Stimulated activated memory B cell treated with anti-CD40 and anti-IgM and Interleukin-4, amounts not matched to agents 10 μg/mL and 1 μg/mL and 100 μg/mL, for 72 hours (primary cell): ENCODE data around the gene BTN1A1.
"Not testable (repeated sequence)": the region's sequence is repeated elsewhere in the genome, so short reads cannot be mapped to it uniquely, and the experiment has no call there.

Experiments used
- ATAC-seq: fragments of 150-1000 bp; cut with Tn5 transposase; 2 replicates; pipeline ENCODE4 v1.10.0; 2021
- H3K27ac Mint-ChIP-seq: one replicate; pipeline ENCODE4 v1.8.0; 2022; ENCODE audit warnings: mild to moderate bottlenecking, mixed read lengths
- H3K27me3 Mint-ChIP-seq: one replicate; pipeline ENCODE4 v1.8.0; 2022; ENCODE audit warnings: mixed read lengths
- H3K36me3 Mint-ChIP-seq: one replicate; pipeline ENCODE4 v1.8.0; 2022; ENCODE audit warnings: mixed read lengths
- H3K4me1 Mint-ChIP-seq: one replicate; pipeline ENCODE4 v1.8.0; 2022; ENCODE audit warnings: mixed read lengths
- H3K4me3 Mint-ChIP-seq: one replicate; pipeline ENCODE4 v1.8.0; 2022; ENCODE audit warnings: mild to moderate bottlenecking, moderate library complexity, mixed read lengths
- H3K9me3 Mint-ChIP-seq: one replicate; pipeline ENCODE4 v1.8.0; 2022; ENCODE audit warnings: mixed read lengths

Gene BTN1A1

DNA sequence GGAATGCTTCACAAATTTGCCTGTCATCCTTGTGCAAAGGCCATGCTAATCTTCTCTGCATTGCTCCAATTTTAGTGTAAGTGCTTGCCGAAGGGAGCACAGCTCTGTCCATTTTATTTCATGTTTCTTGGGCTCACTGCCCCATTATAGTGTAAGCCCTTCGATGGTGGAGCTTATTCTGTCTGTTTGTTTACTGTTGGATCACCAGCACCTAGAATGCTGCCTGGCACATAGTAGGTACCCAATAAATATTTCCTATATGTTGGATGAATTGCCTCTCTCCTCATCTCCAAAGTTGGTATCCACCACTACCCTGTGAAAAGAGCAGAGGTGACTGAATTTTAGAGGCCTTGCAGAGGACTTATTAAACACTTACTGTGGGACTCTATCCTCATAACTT lies 19.3 kb downstream of the BTN1A1 start:
- no peak for ATAC-seq
- peaks cover 37% of the 10 kb centered on the region for H3K4me1 Mint-ChIP-seq
- H3K9me3 Mint-ChIP-seq, result no peaks in the 10 kb centered on the region
- no peak overlapping the region for H3K4me3 Mint-ChIP-seq
- no peak overlapping the region for H3K27ac Mint-ChIP-seq
- H3K27me3 Mint-ChIP-seq, result no peaks in the 10 kb centered on the region
- H3K36me3 Mint-ChIP-seq, result peaks cover under 1% of the 10 kb centered on the region

DNA sequence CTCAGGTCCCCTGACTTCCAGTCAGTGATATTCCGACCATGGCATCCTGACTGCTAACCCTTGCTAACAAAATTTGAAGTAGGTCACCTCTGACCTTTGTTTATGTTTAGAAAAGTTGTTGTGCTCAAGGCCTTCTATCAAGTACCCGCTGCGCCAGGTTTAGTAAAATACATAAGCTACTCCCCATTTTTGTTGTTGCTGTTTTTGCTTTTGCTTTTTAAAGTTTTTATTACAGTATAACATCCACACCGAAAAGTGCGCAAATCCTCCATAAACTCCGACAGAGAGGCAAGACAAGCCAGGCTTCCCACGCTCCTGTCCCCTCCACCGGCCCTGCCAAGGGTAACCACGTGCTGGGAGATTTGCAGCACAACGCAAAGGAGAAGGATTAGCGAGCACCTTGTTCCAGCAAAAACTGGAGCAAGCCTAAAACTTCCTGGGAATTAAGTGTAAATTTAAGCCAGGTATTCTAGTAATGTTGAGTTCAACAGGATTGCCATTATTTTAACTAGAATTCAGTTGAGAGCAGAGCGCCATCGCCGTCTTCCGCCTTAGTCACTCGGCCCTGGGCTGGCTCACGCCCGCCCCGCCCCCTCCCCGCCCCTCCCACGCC lies 20.2 kb downstream of the BTN1A1 start:
- peak overlapping the region; percentile 81 for H3K4me3 Mint-ChIP-seq
- peak overlapping the region; percentile 96 for H3K27ac Mint-ChIP-seq
- ATAC-seq, result peak; percentile 11
- no peaks in the 10 kb centered on the region for H3K27me3 Mint-ChIP-seq
- peaks cover 5% of the 10 kb centered on the region for H3K36me3 Mint-ChIP-seq
- H3K9me3 Mint-ChIP-seq, result no peaks in the 10 kb centered on the region
- H3K4me1 Mint-ChIP-seq, result peaks cover 42% of the 10 kb centered on the region

DNA sequence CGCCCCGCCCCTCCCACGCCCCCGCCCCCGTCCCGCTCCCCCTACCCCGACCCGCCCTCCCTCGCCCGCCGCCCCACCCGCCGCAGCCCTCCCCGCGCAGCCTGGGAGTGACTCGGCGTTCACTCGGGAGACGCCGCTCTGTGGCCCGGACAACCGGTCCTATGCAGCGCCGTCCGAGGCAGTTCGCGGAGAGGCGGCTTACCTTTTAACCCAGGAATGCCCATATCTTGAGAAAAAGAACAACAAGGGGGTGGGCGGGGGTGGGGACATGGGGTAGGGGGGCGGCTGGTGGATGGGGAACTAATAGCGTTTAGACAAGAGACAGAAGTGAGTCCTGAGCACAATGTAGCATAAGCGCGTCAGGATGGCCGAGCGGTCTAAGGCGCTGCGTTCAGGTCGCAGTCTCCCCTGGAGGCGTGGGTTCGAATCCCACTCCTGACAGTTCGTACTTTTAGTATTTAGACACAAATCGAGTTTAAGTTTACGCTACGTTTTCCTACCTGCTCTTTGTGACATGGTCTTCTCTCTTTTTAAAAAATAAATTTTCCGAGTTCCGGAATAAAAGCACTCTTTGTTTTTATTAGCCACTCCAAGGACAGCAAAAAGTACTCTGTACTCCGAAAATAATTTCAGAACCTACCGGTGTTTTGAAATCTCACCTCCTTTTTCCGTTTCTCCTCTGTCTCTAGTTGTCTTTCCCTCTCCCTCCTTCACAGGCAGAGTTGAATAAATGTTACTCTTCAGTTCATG lies 20.9 kb downstream of the BTN1A1 start:
- Mint-ChIP-seq H3K4me3 (peak overlapping the region; percentile 91), H3K4me1 (peaks cover 42% of the 10 kb centered on the region), H3K27ac (peak overlapping the region; percentile 96), H3K27me3 (no peaks in the 10 kb centered on the region), H3K9me3 (no peaks in the 10 kb centered on the region), H3K36me3 (peaks cover 5% of the 10 kb centered on the region)
- ATAC-seq, result peak; percentile 89

DNA sequence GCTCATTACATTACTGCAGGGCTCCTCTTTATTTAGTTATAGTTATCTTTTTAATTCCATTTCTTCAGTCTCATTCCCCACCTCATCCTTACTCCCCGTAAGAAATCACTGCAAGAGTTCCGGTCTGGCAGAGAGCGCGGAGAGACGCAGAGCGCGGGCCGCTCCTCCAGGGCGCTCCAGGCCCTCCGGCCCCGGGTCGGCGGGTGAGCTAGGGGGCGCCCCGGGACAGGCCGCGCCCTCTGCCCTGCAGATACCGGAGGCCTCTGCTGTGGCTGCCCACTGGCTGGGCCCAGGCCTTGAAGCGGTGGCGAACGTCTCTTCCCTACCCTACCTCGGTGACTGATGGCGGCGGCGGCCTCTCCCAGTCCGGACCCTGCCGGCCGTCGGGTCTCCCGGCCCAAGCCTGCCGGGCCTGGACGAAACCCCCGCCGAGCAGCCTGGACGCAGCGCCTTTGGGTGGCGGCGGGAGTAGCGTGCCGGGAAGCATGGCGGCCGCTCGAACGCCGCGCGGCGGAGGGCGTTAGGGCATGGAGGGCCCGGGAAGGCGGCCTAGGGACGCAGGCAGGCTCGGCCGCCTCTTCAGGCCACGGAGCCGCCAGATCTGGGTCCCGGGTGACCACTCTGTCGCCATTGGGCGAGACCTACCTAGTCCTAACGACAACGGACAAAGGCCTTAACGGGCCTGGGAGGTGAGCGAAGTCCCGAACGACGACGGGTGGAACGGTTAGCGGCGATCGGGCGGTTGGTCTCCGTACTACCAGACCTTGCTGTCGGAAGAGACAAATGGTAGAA lies 21.7 kb downstream of the BTN1A1 start:
- peak; percentile 92 for ATAC-seq
- peak overlapping the region; percentile 96 for H3K27ac Mint-ChIP-seq
- H3K4me3 Mint-ChIP-seq, result peak overlapping the region; percentile 91
- H3K36me3 Mint-ChIP-seq, result peaks cover 5% of the 10 kb centered on the region
- no peaks in the 10 kb centered on the region for H3K9me3 Mint-ChIP-seq
- peaks cover 42% of the 10 kb centered on the region for H3K4me1 Mint-ChIP-seq
- H3K27me3 Mint-ChIP-seq, result no peaks in the 10 kb centered on the region

DNA sequence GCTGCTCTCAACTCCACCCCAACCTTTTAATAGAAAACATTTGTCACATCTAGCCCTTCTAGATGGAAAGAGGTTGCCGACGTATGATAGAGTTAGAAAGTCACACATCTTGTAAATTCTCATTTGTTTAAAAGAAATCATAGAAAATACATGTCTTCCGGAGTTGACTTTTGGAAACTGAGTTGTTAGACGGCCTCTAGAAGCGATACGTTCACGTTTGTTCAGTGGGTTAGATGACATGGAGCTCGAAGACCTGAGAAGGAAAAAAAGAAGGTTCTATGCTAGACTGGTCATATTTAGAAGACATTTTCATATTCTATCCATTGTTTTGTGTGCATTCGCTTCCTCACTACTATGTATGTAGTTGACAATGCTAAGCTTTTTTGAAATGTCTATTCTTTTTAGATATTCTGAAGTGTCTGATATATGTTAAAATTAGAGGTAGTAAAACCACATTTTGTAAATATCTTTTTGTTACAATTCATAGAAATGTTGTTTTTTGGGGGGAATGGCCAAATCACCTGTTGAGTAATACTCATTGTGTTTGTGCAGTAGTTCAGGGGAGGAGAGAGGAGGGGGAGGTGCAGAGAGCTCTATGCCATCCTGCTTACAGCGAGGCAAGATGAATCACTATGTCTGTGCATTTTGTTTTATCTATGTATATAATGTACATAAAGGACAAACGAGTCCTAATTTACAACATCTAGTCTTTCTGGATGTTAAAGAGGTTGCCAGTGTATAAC lies 22.6 kb downstream of the BTN1A1 start:
- H3K27me3 Mint-ChIP-seq, H3K9me3 Mint-ChIP-seq, ATAC-seq, H3K36me3 Mint-ChIP-seq: not testable (repeated sequence)
- H3K4me1 Mint-ChIP-seq, result peaks cover 42% of the 10 kb centered on the region
- H3K27ac Mint-ChIP-seq, result peak overlapping the region; percentile 96
- peak overlapping the region; percentile 91 for H3K4me3 Mint-ChIP-seq

DNA sequence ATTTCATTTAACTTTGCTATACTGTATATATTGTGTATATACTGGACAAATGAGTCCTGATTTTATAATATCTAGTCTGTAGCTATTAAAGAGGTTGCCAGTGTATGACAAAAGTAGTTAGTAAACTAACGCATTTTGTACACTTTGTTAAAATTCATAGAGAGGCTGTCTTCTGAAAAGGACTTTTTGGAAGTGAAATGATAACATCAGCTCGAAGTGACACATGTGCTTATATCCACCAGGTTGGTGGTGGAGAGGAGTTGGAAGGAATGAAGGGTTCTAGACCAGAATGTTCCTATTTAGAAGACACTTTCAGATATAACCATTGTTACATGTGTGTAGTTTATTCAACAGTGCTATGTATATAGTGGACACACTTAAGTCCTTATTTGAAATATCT lies 24.2 kb downstream of the BTN1A1 start:
- peaks cover 42% of the 10 kb centered on the region for H3K4me1 Mint-ChIP-seq
- not testable (repeated sequence) for H3K4me3 Mint-ChIP-seq, H3K9me3 Mint-ChIP-seq, H3K27ac Mint-ChIP-seq, ATAC-seq, H3K36me3 Mint-ChIP-seq, H3K27me3 Mint-ChIP-seq

DNA sequence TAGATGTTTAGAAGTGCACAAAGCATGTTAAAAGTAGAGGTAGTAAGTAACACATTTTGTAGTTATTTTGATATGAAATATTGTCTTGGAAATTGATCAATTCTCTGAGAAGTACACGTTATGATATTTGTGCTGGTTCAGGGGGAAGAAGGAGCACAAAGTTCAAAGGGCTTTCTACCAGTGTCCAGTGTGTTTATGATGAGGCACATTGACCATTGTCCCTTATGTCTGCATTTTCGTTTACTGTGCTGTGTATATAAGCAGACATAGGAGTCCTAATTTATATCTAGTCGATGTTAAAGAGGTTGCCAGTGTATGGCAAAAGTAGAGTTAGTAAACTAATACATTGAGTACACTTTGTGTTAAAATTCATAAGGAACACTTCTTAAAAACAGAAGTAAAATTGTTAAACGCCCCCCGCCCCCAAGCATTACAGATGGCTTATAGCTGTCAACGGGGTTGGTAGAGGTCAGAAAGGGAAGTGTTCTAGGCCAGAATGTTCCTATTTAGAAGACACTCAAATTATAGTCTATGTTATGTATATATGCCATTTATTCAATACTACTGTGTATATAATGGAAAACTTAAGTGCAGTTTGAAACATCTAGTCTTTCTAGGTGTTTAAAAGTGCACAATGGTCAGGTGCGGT lies 24.7 kb downstream of the BTN1A1 start:
- Mint-ChIP-seq H3K9me3 (no peaks in the 10 kb centered on the region), H3K27me3 (no peaks in the 10 kb centered on the region), H3K27ac (no peak overlapping the region), H3K36me3 (peaks cover 5% of the 10 kb centered on the region), H3K4me1 (peaks cover 42% of the 10 kb centered on the region), H3K4me3 (no peak overlapping the region)
- no peak for ATAC-seq

DNA sequence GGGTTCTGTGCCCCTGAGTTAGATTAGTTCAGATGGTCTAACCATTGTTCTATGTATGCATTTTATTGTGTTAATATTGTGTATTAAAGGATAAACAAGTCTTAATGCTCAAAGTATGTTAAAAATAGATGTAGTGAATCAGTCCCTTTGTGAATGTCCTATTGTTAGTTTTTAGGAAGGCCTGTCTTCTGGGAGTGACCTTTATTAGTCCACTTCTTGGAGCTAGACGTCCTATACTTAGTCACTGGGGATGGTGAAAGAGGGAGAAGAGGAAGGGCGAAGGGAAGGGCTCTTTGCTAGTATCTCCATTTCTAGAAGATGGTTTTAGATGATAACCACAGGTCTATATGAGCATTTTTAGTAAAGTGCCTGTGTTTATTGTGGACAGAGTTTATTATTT lies 25.7 kb downstream of the BTN1A1 start:
- Mint-ChIP-seq H3K4me1 (peaks cover 36% of the 10 kb centered on the region), H3K4me3 (no peak overlapping the region), H3K27me3 (no peaks in the 10 kb centered on the region), H3K27ac (no peak overlapping the region), H3K9me3 (no peaks in the 10 kb centered on the region), H3K36me3 (peaks cover 5% of the 10 kb centered on the region)
- ATAC-seq, result no peak

DNA sequence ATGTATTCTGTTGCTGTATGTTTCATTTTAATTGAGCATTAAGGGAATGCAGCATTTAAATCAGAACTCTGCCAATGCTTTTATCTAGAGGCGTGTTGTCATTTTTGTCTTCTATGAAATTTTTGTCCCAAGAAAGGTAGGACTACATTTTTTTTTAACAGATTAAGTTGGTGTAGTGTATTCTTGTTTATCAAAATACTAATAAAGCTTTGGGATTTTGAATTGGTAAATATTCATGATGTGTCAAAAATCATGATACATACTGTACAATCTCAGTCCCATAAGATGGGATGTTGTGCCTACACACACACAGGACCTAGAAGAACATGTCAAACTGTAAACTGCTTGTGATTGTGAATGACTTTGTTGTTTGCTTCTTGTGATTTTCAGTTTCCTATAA lies 26.8 kb downstream of the BTN1A1 start:
- no peaks in the 10 kb centered on the region for H3K9me3 Mint-ChIP-seq
- peaks cover 29% of the 10 kb centered on the region for H3K4me1 Mint-ChIP-seq
- no peak overlapping the region for H3K4me3 Mint-ChIP-seq
- peaks cover 5% of the 10 kb centered on the region for H3K36me3 Mint-ChIP-seq
- no peak for ATAC-seq
- H3K27me3 Mint-ChIP-seq, result no peaks in the 10 kb centered on the region
- H3K27ac Mint-ChIP-seq, result no peak overlapping the region

DNA sequence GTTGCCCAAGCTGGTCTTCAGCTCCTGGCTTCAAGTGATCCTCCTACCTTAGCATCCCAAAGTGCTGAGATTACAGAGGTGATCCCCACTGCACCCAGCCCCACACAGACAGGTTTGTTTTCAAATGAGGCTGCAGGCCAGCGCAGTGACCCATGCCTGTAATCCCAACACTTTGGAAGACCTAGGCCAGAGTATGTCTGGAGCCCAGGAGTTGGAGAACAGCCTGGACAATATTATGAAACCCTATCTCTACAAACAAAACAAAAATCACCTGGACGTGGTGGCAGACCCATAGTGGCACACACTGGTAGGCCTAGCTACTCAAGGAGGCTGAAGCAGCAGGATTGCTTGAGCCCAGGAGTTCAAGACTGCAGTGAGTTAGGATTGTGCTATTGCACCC lies 30.1 kb downstream of the BTN1A1 start:
- Mint-ChIP-seq H3K4me3 (no peak overlapping the region), H3K27ac (no peak overlapping the region), H3K9me3 (no peaks in the 10 kb centered on the region), H3K36me3 (no peaks in the 10 kb centered on the region), H3K27me3 (no peaks in the 10 kb centered on the region), H3K4me1 (peaks cover 17% of the 10 kb centered on the region)
- no peak for ATAC-seq

DNA sequence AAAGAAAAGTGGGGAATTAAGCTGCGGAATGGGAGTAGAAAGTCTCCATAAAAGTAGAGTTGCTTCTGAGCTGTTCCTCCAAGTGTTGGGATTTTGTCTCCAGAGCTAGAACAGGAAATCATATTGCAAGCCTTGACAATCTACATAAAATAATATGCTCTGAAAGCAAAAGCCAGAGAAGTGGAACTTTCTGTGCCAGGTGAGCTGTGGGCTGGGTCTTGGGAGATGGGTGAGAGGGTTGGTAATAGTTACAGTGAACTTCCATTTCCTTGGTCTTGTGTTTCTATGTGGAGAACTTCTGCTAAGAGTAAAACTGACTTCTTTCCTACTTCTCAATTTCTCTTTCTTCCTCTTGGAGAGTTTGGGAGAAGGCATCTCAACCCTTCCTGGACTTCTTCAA lies 31.8 kb downstream of the BTN1A1 start:
- Mint-ChIP-seq H3K4me1 (peaks cover 24% of the 10 kb centered on the region), H3K4me3 (peak overlapping the region; percentile 3), H3K27me3 (no peaks in the 10 kb centered on the region), H3K9me3 (no peaks in the 10 kb centered on the region), H3K36me3 (no peaks in the 10 kb centered on the region), H3K27ac (peak overlapping the region; percentile 83)
- no peak for ATAC-seq

DNA sequence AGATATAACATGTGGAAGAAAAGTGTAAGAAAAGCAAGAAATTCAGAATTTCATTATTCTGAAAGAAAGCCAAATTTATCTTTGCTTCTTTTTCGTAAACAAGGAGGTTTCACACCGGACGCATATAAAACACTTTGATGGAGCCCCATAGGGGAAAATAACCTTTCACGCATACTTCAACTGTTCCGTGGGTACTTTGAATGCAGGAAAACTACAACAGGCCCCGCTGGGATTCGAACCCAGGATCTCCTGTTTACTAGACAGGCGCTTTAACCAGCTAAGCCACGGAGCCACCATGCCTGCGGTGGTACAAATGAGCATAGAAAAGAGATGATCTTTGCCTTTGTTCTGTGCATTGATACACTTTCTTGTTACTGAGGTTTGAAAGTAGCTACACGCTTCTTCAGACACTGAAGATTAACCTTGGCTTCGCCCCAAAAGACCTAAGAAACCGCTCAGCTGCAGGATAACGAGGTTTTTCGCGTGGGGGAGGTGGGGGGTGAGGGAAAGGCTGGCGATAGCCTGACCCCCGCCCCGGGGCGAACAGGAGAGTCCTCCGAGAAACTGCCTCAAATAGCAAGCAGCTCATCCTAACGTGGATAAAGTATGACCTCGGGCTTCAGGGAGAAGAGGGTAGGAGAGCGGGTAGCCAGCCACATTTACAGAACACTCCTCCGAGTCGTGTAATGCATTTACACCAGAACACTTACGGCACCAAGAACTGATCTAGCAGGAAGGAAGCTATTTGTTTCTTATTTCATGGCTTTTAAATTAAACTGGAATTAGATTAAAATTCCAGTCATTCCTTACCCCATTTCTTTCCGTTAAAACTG lies 32.8 kb downstream of the BTN1A1 start:
- H3K27ac Mint-ChIP-seq, result peak overlapping the region; percentile 83
- H3K36me3 Mint-ChIP-seq, result no peaks in the 10 kb centered on the region
- H3K27me3 Mint-ChIP-seq, result no peaks in the 10 kb centered on the region
- peak overlapping the region; percentile 92 for H3K4me3 Mint-ChIP-seq
- no peaks in the 10 kb centered on the region for H3K9me3 Mint-ChIP-seq
- peak; percentile 63 for ATAC-seq
- peaks cover 28% of the 10 kb centered on the region for H3K4me1 Mint-ChIP-seq

DNA sequence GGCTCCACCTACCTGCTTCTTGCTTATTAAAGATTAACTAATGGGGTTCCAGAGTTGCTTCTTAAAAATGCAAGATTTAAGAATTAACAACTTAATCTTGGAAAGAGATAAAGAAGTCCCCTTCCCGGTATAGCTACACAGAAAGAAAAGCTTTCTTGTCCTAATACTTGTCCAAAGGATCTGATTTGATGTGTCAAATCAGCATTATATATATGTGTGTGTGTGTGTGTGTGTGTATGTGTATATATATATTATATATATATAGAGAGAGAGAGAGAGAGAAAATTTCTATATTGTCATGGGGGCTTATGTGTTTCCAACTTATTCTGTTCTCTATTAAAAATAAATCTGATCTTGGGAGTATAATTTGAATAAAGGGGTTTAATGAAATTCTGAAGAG lies 33.4 kb downstream of the BTN1A1 start:
- Mint-ChIP-seq H3K9me3 (no peaks in the 10 kb centered on the region), H3K4me1 (peaks cover 28% of the 10 kb centered on the region), H3K4me3 (peak overlapping the region; percentile 92), H3K27me3 (no peaks in the 10 kb centered on the region), H3K27ac (peak overlapping the region; percentile 83), H3K36me3 (no peaks in the 10 kb centered on the region)
- no peak for ATAC-seq
